HG03520 (cell line): ENCODE results near the gene SLC22A1.
"Not testable (repeated sequence)": the region's sequence is repeated elsewhere in the genome, so short reads cannot be mapped to it uniquely, and the experiment has no call there.

ENCODE experiments used
- ATAC-seq: cut with Tn5 transposase; IDR thresholded peaks from one replicate; pipeline ENCODE4 v1.9.1; 2021; ENCODE audit warnings: mild to moderate bottlenecking, moderate library complexity; ENCODE audit not compliant: unreplicated experiment

The SLC22A1 gene

DNA sequence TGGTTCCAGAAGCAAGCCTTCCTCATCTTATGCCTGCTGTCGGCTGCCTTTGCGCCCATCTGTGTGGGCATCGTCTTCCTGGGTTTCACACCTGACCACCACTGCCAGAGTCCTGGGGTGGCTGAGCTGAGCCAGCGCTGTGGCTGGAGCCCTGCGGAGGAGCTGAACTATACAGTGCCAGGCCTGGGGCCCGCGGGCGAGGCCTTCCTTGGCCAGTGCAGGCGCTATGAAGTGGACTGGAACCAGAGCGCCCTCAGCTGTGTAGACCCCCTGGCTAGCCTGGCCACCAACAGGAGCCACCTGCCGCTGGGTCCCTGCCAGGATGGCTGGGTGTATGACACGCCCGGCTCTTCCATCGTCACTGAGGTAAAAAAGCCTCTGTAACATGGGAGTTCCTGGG lies 366 bp downstream of the SLC22A1 start:
- no peak for ATAC-seq

DNA sequence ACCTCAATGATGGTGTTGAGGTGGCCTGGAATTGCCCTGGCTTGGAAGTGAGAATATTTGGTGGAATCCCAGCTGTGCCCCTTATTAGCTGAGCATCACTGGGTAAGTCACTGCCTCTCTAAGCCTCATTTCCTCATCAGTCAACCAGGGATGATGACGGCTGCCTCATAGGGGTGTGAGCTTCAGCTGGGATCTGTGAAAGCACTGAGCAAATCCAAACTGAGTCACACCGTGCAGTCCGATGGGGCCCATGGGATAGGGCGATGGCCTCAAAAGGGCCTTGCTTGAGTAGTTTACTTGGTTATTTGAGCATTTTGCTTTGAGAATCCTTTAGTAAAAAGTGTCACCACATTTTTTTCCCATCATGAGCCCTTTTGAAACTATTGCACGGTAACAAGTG lies 1.1 kb downstream of the SLC22A1 start:
- no peak for ATAC-seq

DNA sequence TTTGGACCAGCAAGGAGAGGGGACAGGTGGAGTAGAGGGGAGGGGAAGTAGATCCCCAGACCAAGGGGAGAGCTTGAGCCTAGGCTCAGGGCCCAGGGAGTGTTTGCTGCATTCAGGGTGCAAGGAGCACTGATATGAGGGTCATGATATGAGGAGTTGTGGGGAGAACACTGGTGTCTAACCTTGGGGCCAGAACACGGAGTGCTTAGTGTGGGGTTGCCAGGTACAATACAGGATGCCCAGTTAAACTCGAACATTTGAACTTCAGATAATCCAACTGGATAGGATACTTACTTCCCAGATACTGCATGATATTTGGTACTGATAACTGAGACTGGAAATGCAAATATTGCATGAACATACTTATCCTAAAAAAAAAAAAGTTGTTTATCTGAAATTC lies 2.4 kb downstream of the SLC22A1 start:
- no peak for ATAC-seq

DNA sequence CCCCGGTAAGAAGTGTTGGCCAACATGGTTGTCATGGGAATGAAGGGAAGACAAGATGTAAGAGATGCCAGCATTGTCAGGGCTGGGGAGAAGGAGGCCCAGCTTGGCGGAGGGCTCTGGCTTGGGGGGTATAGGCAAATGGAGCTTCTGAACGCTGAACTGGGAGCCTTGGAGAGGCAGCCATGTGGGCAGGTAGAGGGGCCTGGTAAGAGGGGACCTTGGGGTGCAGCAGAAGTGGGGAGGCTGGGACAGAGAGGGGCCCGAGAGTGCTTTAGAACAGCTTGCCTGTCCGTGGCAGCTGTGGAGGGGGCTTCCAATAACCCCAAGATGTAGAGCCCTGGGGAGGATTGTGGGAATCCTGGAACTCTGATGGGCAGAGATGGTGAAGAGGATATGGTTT lies 3.0 kb downstream of the SLC22A1 start:
- ATAC-seq: no peak

DNA sequence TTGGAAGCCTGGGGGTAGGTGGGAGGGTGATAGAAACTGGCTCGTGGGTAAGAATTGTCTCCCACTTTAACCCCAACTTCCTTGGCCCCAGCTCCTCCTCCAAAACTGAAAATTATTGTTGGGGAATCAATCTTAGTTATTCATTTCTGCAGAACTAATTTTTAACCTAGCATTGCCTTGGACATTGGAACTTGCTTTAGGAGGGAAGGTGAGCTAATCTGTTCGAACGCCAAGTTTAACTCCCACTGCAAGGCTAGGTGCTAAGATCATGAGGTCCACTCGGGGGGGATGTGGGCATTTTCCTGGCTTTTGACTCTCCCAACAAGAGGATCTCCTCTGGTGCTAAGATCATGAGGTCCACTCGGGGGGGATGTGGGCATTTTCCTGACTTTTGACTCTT lies 3.5 kb downstream of the SLC22A1 start:
- ATAC-seq: not testable (repeated sequence)

DNA sequence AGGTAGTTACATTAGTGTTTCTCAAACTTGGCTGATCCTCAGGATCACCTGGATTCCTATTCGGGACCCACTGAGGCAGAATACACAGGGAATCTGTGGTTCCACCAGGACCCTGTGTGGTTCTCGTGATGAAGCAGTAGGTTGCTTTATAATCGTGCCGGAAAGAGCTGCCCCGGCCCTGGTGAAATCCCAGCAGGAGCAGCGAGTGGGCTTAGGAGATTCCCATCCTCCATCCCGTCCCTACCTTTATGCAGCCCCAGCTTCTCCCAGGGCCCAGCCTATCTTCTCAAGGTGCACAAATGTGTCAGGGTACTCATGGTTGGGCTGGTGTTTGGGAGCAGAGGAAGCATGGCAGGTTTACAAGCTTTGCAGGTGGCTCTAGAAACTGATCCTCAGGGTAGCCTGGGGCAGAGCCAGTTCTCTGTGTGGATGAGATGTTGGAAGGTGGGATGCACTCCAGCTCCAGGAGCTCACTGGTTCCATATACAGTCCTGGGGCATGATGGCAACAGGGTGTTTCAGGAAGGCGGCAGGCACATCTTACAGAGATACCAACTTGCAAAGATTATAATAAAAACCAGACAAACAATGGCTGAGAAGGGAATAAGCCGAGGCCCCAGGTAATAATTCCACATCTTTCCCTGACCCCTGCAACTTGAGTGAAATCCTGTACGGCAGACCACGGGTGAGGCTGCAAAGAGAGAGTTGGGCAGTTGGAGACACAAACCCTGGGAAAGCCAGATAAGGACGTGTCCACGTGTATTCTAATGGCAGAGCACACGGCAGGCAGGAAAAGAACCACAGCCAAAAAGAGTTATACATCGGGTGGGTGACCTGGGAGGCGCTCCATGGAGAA lies 5.9 kb downstream of the SLC22A1 start:
- no peak for ATAC-seq

DNA sequence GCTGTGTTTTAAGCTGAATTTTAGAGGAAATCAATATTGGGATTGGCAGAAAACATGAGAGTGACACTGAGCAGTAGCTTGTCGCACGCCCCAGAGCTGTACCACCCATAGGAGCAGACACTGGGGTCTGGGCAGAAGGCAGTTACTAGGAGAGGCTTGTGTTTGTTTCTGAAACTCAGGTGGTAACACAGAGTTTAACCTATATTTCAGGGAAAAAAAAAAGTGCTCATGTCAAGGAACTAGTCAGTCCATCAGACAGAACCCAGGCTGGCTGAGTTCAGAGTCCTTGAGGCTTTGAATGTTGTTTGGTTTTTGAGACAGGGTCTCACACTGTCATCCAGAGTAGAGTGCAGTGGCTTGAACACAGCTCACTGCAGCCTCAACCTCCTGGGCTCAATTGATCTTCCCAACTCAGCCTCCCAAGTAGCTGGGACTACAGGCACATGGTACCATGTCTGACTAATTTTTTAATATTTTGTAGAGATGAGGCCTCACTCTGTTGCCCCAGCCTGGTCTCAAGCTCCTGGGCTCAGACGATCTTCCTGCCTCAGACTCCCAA lies 6.6 kb downstream of the SLC22A1 start:
- no peak for ATAC-seq

DNA sequence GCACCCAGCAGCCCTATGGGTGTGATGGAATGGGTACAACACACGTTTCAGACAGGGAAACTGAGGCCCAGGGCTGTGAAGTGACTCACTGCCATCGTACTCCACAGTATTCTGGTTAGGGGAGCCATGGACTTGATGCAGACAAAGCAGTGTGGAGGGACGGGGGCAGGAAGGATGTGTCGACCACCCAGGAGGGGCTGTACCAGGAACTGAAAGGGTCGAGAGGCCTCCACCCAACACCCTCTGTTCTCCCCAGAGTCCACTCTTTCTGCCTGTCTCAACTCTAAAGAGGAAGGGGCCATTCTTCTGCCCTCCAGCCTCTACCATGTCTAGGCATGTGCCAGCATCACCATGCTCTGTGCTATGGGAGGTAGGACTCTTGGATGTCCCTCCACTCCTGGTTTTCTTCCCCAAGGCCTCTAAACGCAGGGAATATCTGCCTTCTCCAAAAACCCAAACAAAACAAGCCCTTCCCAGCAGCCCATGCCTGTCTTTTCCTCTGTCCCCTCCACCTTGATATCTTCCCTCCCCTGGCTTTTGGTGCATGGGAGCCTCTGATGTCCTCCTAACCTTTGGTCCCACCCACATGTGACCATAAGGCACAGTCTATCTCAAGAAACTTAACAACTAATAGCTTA lies 7.4 kb downstream of the SLC22A1 start:
- ATAC-seq: no peak

DNA sequence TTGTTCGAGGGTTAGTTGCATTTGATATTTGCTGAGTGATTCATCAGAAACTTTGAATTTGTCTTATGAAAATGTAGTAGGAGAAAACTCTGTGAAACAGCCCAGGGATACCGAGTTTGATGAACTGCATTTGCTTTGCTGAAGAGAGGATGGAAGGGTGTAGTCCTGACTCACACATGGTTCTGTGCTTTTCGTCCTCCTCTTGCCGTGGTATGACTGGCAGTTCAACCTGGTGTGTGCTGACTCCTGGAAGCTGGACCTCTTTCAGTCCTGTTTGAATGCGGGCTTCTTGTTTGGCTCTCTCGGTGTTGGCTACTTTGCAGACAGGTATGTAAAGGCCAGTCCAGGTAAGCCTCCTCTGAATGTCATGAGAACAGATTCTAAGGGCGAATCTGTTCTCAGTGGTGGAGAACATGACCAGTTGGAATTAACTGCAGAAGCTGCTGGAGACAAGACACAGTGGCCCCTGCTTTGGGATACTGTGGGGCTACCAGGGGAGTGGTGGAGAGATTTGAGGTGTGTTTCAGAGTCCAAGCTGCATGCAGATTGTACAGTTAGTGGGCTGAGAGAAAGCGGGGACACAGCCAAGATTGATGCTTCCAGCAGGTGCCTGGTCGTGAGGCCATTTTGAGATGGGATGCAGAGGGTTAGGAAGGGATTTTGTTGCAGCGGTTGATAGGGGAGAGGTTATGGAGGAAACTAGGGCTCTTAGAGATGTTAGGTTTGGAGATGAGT lies 8.4 kb downstream of the SLC22A1 start:
- ATAC-seq: no peak

DNA sequence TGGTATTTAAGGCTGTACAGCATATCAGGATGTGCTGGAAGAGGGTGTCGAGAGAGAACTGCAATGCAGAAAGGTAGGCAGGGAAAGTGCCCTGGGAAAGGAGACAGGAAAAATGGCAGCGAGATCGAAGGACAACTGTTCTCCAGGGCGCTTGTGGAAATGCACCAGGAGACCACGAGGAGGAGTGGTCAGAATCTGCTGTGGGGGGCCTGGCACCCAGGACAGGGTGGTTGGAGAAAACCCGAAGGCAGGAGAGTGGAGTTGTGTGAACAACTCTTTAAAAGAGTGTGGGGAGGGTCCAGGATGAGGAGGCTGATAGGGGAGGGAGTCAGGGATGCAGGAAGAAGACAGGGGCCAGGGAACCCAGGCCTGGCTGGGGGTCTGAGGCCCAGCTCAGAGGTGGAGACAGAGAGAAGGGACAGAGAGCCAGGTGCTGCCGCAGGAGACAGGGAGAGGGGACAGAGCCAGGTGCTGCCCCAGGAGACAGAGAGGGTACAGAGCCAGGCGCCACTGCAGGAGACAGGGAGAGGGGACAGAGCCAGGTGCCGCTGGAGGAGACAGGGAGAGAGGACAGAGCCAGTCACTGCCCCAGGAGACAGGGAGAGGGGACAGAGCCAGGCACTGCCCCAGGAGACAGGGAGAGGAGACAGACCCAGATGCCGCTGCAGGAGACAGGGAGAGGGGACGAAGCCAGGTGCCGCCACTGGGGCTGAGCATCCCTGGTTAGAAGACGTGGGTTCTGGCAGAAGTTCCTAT lies 9.3 kb downstream of the SLC22A1 start:
- no peak for ATAC-seq

DNA sequence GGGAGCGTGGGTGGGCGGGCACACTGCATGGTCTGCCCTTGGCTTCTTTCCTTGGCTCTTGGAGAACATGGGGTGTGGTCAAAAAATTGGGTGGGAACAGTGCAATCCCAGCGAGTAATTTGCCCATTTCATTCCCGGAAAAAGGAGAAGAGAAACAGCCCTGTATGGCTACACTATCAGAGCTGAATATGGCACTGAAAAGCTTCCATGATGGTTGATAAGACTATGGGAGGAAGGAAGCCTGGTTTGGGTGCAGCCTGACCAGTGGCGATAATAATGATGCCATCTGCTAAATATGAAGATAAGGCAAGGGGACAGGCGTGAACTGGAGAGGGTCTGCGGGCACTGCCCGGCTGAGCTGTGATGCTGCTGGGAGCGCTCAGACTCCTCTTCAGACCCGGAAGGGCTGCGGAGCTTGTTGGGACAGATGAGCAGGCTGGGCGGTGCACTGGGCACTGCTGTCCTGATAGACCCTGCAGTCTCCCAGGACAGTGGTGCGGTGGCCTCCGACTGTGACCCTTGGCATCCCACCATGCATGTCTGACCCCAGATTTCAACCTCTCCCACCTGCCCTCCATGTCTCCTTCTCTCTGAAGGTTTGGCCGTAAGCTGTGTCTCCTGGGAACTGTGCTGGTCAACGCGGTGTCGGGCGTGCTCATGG lies 10.2 kb downstream of the SLC22A1 start:
- ATAC-seq: no peak

DNA sequence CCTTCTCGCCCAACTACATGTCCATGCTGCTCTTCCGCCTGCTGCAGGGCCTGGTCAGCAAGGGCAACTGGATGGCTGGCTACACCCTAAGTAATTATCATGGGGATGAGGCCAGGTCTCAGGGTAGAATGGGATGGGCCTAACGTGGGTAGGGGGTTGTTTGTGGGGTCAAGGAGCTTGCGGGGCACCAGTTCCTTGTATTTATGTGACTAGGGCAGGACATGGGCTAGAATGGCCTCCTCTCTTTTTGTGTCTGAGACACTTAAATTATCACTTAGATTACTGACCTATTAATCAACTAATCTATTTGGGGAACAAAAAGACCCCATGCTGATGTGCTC lies 10.7 kb downstream of the SLC22A1 start:
- no peak for ATAC-seq

DNA sequence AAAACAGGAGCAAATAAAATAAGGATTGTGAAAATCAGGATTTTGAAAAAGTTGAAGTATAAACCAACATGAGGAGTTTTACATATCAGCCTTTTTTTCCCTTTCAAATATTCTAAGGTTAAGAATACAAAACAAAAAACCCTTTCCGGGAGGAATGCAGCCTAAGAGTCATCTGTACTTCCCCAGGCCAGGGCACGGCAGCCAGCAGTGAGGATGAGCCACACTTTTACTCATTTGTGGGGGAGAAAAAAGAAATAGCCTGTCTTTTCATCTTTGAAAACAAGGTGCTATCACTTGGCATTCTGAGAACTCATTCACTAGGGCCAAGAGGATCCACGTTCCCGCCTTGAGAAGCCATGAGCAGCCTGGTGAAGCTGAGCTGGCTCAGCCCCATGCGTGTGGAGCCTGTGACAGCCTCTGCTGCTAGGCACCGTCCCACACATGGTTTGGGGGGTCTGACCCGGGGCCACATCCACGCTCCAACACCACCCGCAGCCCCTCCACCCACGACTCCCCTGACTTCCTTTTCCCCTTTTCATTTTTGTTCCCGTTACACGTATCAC lies 11.2 kb downstream of the SLC22A1 start:
- ATAC-seq: no peak

DNA sequence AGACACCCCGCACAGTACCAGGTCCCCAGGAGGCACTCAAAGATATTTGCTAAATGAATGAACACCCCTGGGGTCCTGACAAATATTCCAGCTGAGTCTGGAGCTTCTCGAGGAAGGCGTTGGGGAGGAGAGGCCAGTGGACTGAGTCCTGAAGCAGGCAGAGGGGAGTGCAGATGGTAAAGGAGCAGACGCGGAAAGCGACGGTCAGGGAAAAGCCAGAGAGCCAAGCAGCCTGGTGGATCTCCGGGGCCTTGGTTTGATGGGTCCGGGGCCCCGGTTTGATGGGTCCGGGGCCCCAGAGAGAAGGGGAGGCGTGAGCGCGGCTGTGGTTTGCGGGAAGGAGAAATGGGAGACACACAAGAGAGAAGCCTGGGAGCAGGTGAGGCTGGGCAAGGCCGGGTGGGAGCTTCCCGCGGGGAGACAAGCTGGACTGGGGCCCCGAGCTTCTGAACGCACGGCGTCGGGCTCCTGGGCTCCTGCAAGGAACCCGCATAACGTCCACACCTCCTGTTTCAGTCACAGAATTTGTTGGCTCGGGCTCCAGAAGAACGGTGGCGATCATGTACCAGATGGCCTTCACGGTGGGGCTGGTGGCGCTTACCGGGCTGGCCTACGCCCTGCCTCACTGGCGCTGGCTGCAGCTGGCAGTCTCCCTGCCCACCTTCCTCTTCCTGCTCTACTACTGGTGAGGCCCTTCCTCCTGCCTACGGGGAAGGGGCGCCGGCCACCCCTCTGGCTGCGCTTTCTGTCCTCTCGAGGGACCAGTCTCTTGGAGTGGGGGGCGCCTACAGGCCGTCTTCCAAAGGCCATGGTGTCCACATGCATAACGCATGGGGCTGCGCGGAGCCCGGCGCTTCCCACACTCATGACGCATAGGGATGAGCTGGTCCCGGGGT lies 12.1 kb downstream of the SLC22A1 start:
- no peak for ATAC-seq

DNA sequence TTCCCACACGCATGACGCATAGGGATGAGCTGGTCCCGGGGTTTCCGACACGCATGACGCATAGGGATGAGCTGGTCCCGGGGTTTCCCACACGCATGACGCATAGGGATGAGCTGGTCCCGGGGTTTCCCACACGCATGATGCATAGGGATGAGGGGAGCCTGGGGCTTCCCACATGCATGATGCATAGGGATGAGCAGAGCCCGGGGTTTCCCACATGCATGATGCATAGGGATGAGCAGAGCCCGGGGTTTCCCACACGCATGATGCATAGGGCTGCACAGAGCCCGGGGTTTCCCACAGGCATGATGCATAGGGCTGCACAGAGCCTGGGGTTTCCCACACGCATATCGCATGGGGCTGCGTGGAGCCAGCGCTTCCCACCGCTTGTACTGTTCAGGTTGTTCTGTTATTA lies 12.7 kb downstream of the SLC22A1 start:
- ATAC-seq: not testable (repeated sequence)

DNA sequence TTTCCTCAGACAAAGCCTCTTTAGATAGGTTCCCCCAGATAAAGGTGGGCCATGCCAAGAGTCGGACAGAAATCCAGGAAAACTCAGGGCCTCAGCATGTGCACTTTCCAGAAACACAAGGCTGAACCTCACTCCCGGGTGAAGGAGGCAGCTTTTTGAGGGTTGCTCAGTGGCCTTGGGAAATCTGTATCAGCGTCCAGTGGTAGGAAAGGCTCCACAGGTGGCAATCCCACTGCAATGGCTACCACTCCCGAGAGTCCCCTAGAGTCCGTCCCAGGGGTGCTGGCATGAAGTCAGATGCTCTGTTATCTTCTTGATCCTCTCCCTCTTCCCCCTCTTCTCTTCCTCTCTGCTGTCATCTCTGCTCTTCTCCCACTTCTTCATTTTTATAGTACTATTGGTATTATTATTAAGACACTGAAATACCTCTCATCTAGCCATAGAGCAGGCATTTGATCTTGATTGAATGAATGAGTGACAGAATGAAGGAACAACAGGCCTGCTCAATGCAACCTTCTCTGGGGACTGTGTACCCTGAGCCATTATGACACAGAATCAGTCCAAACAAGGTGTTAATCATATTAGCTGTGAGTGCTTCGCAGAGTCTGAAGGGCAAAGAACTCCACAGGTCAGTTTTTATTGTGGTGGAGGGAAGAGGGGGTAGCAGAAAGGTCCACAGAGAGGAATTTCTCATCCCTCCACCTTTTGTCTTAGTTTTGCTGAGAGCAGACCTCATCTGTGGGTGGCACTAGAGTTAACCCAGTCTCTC lies 13.3 kb downstream of the SLC22A1 start:
- ATAC-seq: no peak

DNA sequence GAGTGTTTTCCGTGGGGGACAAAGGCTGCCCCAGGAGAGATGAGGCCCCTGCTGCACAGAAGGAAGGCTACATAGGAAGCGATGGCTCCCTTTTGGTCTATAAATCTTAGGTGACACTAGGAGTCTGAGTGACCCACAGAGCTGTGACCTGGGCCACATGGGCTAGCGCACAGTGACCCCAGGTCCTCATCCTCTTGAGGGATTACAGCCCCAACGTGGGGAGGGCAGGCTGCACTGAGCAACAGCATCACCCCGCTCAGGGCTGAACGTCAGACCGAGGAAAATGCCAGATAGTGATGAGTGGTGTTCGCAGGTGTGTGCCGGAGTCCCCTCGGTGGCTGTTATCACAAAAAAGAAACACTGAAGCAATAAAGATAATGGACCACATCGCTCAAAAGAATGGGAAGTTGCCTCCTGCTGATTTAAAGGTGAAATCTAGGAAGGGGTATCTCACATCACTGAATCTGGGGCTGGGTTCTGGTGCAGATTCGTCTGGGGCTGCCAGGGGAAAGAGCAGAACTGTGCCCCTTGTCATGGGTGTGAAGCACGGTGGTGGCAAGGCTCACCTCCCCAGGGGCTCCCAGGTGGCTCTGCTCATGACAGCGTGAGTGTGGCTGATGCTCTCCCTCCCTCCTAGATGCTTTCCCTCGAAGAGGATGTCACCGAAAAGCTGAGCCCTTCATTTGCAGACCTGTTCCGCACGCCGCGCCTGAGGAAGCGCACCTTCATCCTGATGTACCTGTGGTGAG lies 14.5 kb downstream of the SLC22A1 start:
- no peak for ATAC-seq
